ENCODE measurements around the gene NAT16. TPM values are rescaled to one million over a fixed set of nuclear protein-coding genes. Genes with fewer than 3 reads are reported as not detected.

The NAT16 gene
- total and polyA plus RNA-seq, 2 of the 13 experiments (the other 11 are each of a cell fraction or from before 2014, with no cell fraction given) = 0.04 TPM; not detected in 1

GRCh38 chr7:101125989-101126650, 54.0 kb downstream of the NAT16 start (continued):
- no peak for TF ChIP-seq ZMAT5 (CRISPR knock-in tag; IDR thresholded peaks at IDR 0.05; ENCODE audit: borderline replicate concordance, low read depth)
- TF ChIP-seq MAZ (IDR thresholded peaks at IDR 0.05; ENCODE audit: borderline replicate concordance, low read depth, low read length) = no peak
- TF ChIP-seq MAZ (CRISPR knock-in tag; IDR thresholded peaks at IDR 0.05; ENCODE audit: low read depth) = no peak
- peak; percentile 92 for TF ChIP-seq HIVEP1 (CRISPR knock-in tag; IDR thresholded peaks at IDR 0.05)
- no peak for TF ChIP-seq ZBTB14 (CRISPR knock-in tag; IDR thresholded peaks at IDR 0.05)
- peak; percentile 39; the same call in 1 of the 2 replicates for TF ChIP-seq PRDM10 (CRISPR knock-in tag; IDR thresholded peaks at IDR 0.05; ENCODE audit: low read depth)
- no peak for TF ChIP-seq KDM5A (IDR thresholded peaks at IDR 0.05; ENCODE audit: borderline replicate concordance, low read length)
- no peak for TF ChIP-seq RBM22 (optimal IDR thresholded peaks at IDR 0.05; ENCODE audit: low read length)
- peak; percentile 67; the same call in 1 of the 2 replicates for TF ChIP-seq MEF2D (CRISPR knock-in tag; IDR thresholded peaks at IDR 0.05)
- no peak for TF ChIP-seq NR3C1 (CRISPR knock-in tag; IDR thresholded peaks at IDR 0.05)
- TF ChIP-seq ISL2 (CRISPR knock-in tag; IDR thresholded peaks at IDR 0.05) = no peak
- peak; percentile 76; the same call in 1 of the 2 replicates for TF ChIP-seq ZNF292 (CRISPR knock-in tag; IDR thresholded peaks at IDR 0.05; ENCODE audit: borderline replicate concordance, low read depth)
- TF ChIP-seq ZNF235 (CRISPR knock-in tag; IDR thresholded peaks at IDR 0.05; ENCODE audit: borderline replicate concordance) = no peak
- TF ChIP-seq HNF4A (CRISPR knock-in tag; IDR thresholded peaks at IDR 0.05) = peak; percentile 26; the same call in 1 of the 2 replicates
- no peak for TF ChIP-seq HOMEZ (CRISPR knock-in tag; IDR thresholded peaks at IDR 0.05; ENCODE audit: low read depth)
- peak; percentile 36; the same call in 1 of the 2 replicates for TF ChIP-seq ZNF552 (CRISPR knock-in tag; IDR thresholded peaks at IDR 0.05; ENCODE audit: borderline replicate concordance)
- no peak for TF ChIP-seq GMEB1 (CRISPR knock-in tag; IDR thresholded peaks at IDR 0.05; ENCODE audit: borderline replicate concordance)
- no peak for TF ChIP-seq ETV6 (CRISPR knock-in tag; conservative IDR thresholded peaks at IDR 0.05)
